CD4-positive, alpha-beta T cell treated with Interleukin-12 subunit alpha and Interleukin-12 subunit beta, for 1 hour (primary cell): ENCODE data around the gene BHMT.
"Not testable (repeated sequence)": the region's sequence is repeated elsewhere in the genome, so short reads cannot be mapped to it uniquely, and the experiment has no call there.

Experiments
- DNase-seq: peaks from one replicate; pipeline ENCODE4 v3.0.0-alpha.2; 2020

The BHMT gene

GRCh38 chr5:79173626-79174025 is 62.0 kb downstream of the BHMT start:
- no peak for DNase-seq

- DNase-seq, result not testable (repeated sequence)
Observed at GRCh38 chr5:79180449-79180848, 68.8 kb downstream of the BHMT start.

- DNase-seq, result no peak
Observed at GRCh38 chr5:79181419-79182022, 69.9 kb downstream of the BHMT start.
